Measurements from ENCODE around the gene DENND10.
A peak's percentile ranks its signal among the peaks of the same experiment; 100 is the strongest.

Gene DENND10

GRCh38 chr10:119112056-119112455 is 8.1 kb downstream of the DENND10 start:
- no peak for DNase-seq
- no peak overlapping the region for H3K4me3 Mint-ChIP-seq
- no peak overlapping the region for H3K27ac Mint-ChIP-seq
- no peaks in the 10 kb centered on the region for H3K4me1 Mint-ChIP-seq
- TF ChIP-seq, protein P1, sequence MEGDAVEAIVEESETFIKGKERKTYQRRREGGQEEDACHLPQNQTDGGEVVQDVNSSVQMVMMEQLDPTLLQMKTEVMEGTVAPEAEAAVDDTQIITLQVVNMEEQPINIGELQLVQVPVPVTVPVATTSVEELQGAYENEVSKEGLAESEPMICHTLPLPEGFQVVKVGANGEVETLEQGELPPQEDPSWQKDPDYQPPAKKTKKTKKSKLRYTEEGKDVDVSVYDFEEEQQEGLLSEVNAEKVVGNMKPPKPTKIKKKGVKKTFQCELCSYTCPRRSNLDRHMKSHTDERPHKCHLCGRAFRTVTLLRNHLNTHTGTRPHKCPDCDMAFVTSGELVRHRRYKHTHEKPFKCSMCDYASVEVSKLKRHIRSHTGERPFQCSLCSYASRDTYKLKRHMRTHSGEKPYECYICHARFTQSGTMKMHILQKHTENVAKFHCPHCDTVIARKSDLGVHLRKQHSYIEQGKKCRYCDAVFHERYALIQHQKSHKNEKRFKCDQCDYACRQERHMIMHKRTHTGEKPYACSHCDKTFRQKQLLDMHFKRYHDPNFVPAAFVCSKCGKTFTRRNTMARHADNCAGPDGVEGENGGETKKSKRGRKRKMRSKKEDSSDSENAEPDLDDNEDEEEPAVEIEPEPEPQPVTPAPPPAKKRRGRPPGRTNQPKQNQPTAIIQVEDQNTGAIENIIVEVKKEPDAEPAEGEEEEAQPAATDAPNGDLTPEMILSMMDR (IDR thresholded peaks at IDR 0.05), result no peak
- H3K27me3 Mint-ChIP-seq (ENCODE audit: low read depth, poor library complexity), result no peaks in the 10 kb centered on the region
- H3K36me3 Mint-ChIP-seq (ENCODE audit: low read depth), result peaks cover 74% of the 10 kb centered on the region
- H3K9me3 Mint-ChIP-seq, result no peaks in the 10 kb centered on the region

DNA sequence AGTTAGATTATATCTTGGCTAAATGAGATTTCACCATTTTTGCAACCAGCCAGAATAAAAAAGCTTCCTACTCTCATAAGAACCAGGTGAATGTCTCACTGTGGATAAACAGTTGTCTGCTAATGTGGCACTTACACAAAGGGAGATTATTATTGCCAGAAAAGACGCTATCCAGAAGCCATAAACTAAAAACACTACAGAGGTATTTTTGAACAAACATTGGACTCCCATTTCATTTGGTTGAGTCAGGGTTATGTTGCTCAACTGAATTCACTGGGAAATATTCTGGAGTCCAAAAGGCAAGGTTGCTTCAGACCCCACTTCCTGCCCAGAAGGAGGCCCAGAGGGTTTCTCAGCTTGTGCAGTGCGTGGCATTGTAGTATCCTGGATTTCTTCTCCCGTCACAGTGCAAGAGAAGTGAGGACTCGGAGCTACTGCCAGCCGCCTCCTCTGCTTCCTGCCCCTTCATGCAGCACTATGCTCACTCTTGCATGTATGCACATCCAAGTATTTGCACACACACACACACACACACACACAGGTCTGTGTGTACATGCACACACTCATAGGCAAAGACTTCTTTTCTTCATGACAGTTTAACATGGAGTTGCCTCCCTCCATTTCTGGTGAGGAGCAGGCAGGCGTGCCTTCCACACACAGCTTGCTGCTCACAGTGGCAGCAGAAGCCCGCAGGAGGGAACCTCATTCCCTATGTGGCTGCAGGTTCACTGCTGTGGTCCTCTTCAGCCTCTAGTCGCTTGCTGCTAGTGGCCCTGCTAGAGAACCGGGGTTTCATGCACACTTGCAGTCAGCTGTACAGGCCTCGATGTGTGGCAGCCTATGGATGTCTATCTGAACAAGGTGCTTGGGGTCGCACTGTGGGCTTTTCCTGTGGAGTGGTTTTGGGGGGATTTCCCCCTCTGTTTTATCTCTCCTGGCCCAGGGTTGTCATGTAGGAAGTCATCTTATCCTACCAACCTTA is 10.1 kb downstream of the DENND10 start:
- peaks cover 70% of the 10 kb centered on the region for H3K36me3 Mint-ChIP-seq (ENCODE audit: low read depth)
- TF ChIP-seq, protein P1 (IDR thresholded peaks at IDR 0.05), result no peak
- no peaks in the 10 kb centered on the region for H3K9me3 Mint-ChIP-seq
- H3K27ac Mint-ChIP-seq, result peak overlapping the region; percentile 93
- H3K4me1 Mint-ChIP-seq, result no peaks in the 10 kb centered on the region
- H3K27me3 Mint-ChIP-seq (ENCODE audit: low read depth, poor library complexity), result no peaks in the 10 kb centered on the region
- no peak overlapping the region for H3K4me3 Mint-ChIP-seq
- no peak for DNase-seq

- H3K27ac Mint-ChIP-seq, result no peak overlapping the region
- TF ChIP-seq, protein P1 (IDR thresholded peaks at IDR 0.05), result no peak
- no peaks in the 10 kb centered on the region for H3K9me3 Mint-ChIP-seq
- DNase-seq, result no peak
- no peaks in the 10 kb centered on the region for H3K4me1 Mint-ChIP-seq
- no peaks in the 10 kb centered on the region for H3K27me3 Mint-ChIP-seq (ENCODE audit: low read depth, poor library complexity)
- H3K36me3 Mint-ChIP-seq (ENCODE audit: low read depth), result peaks cover 77% of the 10 kb centered on the region
- H3K4me3 Mint-ChIP-seq, result no peak overlapping the region
Measured at GRCh38 chr10:119115926-119116325, 12.0 kb downstream of the DENND10 start.

GRCh38 chr10:119116326-119116951 is 12.5 kb downstream of the DENND10 start:
- peaks cover under 1% of the 10 kb centered on the region for H3K27me3 Mint-ChIP-seq (ENCODE audit: low read depth, poor library complexity)
- H3K4me1 Mint-ChIP-seq, result no peaks in the 10 kb centered on the region
- no peaks in the 10 kb centered on the region for H3K9me3 Mint-ChIP-seq
- no peak overlapping the region for H3K27ac Mint-ChIP-seq
- no peak for DNase-seq
- H3K36me3 Mint-ChIP-seq (ENCODE audit: low read depth), result peaks cover 78% of the 10 kb centered on the region
- TF ChIP-seq, protein P1 (IDR thresholded peaks at IDR 0.05), result no peak
- H3K4me3 Mint-ChIP-seq, result no peak overlapping the region

- H3K36me3 Mint-ChIP-seq (ENCODE audit: low read depth), result peaks cover 83% of the 10 kb centered on the region
- H3K27me3 Mint-ChIP-seq (ENCODE audit: low read depth, poor library complexity), result peaks cover 3% of the 10 kb centered on the region
Measured at GRCh38 chr10:119118231-119118630, 14.3 kb downstream of the DENND10 start.

More at GRCh38 chr10:119118231-119118630, 14.3 kb downstream of the DENND10 start:
- Mint-ChIP-seq H3K9me3 (no peaks in the 10 kb centered on the region), H3K27ac (no peak overlapping the region), H3K4me1 (no peaks in the 10 kb centered on the region), H3K4me3 (no peak overlapping the region)
- DNase-seq, result no peak
- TF ChIP-seq, protein P1 (IDR thresholded peaks at IDR 0.05), result no peak
